ENCODE measurements around the gene BATF2.

BATF2 gene

DNA sequence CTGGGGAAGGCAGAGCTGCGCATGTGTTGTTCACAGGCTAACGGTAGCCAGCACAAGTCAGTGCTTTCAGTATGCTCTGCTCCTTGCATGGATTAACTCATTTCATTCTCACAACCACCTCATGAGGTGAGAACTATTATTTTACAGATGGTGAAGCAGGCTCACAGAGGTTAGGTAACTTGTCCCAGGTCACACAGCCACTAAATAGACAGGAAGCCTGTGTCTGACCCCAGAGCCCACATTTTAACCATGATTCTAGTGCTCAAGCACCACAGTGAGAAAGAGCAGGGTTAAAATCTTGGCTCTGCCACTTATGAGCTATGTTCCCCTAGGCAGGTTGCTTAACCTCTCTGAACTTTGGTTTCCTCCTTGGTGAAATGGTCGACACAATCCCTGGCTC is 24.2 kb upstream of the BATF2 start:
- no peak overlapping the region for H3K27ac ChIP-seq
- TF ChIP-seq, protein P1, sequence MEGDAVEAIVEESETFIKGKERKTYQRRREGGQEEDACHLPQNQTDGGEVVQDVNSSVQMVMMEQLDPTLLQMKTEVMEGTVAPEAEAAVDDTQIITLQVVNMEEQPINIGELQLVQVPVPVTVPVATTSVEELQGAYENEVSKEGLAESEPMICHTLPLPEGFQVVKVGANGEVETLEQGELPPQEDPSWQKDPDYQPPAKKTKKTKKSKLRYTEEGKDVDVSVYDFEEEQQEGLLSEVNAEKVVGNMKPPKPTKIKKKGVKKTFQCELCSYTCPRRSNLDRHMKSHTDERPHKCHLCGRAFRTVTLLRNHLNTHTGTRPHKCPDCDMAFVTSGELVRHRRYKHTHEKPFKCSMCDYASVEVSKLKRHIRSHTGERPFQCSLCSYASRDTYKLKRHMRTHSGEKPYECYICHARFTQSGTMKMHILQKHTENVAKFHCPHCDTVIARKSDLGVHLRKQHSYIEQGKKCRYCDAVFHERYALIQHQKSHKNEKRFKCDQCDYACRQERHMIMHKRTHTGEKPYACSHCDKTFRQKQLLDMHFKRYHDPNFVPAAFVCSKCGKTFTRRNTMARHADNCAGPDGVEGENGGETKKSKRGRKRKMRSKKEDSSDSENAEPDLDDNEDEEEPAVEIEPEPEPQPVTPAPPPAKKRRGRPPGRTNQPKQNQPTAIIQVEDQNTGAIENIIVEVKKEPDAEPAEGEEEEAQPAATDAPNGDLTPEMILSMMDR (conservative IDR thresholded peaks at IDR 0.05) = no peak

DNA sequence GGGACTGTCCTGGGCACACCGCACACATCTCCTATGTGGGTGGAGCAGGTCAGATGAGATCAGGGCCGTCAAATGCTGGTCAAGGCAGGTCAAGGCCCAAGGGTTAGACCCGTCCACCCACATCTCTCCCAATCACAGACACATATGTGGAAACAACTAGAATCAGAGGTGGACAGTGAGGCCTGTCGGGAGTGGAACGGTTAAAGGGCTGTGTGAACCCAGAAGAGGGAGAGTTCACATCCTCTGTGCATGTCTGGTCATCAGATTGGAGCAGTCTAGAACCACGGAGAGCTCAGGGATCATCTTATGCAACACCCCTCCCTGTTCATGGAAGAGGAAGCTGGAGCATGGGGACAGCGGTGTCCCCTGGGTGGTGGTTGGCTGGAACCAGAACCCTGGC is 23.1 kb upstream of the BATF2 start:
- no peak overlapping the region for H3K27ac ChIP-seq
- TF ChIP-seq, protein P1 (conservative IDR thresholded peaks at IDR 0.05) = no peak

DNA sequence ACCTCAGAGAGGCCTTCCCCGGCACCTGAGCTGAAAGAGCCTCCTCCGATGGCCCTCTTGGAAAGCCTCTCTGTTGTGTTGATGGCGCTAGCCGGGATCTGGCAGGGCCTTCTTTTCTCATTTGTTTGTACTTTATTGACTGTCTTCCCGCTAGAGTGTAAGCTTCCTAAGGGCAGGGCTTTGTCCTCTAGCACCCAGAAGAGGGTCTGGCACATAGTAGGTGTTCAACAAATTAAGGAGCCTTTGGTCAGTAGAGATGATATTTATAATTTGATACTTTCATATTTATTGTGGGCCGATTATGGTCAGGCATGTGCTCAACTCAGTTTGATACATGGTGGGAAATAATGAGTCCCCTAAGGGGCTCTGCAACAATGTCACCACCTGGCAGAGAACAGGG is 21.2 kb upstream of the BATF2 start:
- TF ChIP-seq, protein P1 (conservative IDR thresholded peaks at IDR 0.05) = no peak
- H3K27ac ChIP-seq = no peak overlapping the region

DNA sequence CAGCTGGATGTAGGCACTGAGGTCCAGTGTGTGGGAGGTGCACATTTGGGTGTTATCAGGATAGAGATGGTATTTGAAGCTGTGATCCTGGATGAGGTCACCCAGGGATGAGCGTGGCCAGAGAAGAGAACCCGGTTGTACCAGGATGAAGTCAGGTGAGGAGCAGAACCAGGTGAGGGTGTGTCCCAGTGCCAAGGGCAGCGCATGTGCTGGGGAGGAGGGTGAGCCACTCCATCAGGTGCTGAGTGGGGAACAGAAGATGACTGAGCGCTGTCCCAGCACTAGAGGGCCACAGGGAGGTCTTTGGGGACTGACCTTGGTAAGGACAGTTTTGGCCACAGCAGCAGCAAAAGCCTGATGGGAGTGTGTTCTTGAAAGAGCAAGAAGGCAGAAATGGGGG is 19.9 kb upstream of the BATF2 start:
- peak overlapping the region; percentile 99 for H3K27ac ChIP-seq
- TF ChIP-seq, protein P1 (conservative IDR thresholded peaks at IDR 0.05) = peak; percentile 30

DNA sequence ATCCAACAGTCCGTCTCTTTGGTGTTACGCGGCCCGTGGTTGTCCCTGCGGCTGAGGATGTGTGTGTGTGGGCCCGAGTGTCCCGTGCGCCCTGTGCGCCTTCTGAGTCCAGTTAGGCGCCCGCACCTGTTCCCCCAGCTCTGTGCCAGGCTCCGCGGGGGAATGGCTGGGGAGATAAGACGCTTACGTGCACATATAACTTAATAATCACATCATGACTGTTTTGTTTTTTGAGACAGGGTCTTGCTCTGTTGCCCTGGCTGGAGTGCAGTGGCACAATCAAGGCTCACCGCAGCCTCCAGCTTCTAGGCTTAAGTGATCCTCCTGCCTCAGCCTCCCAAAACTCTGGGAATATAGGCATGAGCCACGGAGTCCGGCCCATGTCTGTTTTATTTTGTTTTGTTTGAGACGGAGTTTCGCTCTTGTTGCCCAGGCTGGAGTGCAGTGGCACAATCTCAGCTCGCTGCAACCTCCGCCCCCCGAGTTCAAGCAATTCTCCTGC is 18.0 kb upstream of the BATF2 start:
- TF ChIP-seq, protein P1 (conservative IDR thresholded peaks at IDR 0.05) = no peak
- H3K27ac ChIP-seq = peak overlapping the region; percentile 99

DNA sequence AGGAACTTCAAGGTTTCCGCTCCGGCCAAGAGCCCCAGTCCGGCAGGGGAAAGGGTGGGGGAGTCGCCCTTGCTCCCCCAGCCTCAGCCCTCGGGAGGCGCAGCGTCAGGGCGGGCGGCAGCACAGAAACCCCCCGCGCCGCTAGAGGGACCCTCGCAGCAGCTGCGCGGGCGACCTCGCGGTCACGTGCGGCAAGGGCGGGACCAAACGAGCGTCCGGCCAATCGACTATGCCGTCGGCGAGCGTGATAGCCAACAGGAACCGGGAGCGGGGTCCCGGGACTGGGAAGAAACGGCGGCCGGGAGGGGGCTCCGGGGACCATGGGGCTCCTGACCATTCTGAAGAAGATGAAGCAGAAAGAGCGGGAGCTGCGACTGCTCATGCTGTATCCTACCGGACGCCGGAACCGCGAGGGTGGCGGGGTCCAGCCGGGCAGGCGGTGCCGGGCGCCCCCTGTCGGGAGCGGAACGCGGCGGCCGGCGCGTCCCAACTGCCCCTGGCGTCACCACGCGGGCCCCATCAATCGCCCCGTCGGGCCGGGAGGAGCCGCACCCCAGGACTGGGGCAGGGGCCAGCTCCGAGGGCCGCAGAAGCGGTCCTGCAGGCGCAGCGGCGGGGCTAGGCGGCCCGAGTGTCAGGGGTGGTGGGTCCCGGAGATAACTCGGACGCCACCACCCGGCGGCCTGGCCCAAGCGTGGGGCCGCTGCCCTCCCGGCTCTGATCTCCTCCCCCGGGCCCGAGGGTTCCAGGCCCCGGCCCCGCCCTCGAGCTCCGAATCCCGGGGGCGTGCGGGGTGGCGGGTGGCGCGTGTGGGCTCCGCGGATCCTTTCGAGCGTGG is 17.3 kb upstream of the BATF2 start, which contains the start of gene ARL2:
Gene ARL2 (plus strand): TSS at position 273 of the 838 bp plus-strand sequence. CDS start 48 bp downstream, at position 321.
- TF ChIP-seq, protein P1 (conservative IDR thresholded peaks at IDR 0.05) = peak; percentile 99

DNA sequence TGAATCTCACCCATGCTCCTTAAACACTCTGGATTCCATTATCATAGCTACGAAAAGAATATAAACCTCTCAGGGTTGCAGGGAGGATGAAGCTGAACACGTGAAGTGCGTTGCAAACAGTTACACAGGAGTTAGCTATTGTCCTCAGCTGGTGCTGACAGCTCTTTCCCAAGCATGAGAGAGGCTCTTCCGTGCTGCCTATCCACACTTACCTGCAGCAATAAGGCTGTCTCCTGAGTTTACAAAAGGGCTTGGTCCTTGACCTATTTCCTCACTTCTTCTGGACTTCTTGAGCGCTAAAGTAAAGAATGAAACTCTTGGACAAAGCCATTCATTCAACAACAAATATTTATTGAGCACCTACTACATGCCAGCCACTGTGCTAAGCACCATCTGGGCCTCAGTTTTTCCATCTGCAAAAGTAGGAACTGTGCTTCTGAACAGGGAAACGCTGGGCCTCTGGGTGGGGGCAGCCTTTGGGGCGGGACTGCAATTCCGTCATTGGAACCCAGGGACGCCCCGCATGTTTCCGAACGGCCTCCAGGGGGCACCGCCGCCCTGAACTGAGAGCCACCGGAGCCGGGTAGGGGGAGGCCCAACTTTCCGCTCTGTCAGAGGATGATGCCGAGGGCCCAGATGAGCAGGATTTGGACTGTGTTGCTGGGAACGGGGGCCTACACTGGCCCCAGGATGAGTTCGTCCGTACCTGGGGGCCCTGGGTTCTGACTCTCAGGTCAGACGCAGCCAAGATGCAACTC is 16.5 kb upstream of the BATF2 start:
- peak overlapping the region; percentile 99 for H3K27ac ChIP-seq
- TF ChIP-seq, protein P1 (conservative IDR thresholded peaks at IDR 0.05) = no peak; the same call in 1 of the 2 replicates

More for the DNA sequence above, 17.3 kb upstream of the BATF2 start, which contains the start of gene ARL2:
- H3K27ac ChIP-seq = peak within 1 kb of the TSS; percentile 99
